HEK293 (cell line): ENCODE measurements around the gene RNF138.

Experiments used
- IKZF3 ChIP-seq: fragments of 450-650 bp; IDR thresholded peaks from 2 replicates; pipeline ENCODE4 v1.5.0; 2018; ENCODE audit warnings: missing biosample characterization, mild to moderate bottlenecking, missing genetic modification characterization, moderate library complexity
- REST ChIP-seq: fragments of 450-650 bp; formaldehyde crosslinking; IDR thresholded peaks from 2 replicates; pipeline ENCODE4 v1.5.1; 2016; ENCODE audit warnings: missing biosample characterization, missing genetic modification characterization
- ZBTB44 ChIP-seq: fragments of 450-650 bp; IDR thresholded peaks from 2 replicates; pipeline ENCODE4 v1.5.1; 2018; ENCODE audit warnings: missing biosample characterization, mild to moderate bottlenecking, missing genetic modification characterization
- ZNF660 ChIP-seq: fragments of 450-650 bp; IDR thresholded peaks from 2 replicates; pipeline ENCODE4 v1.5.1; 2018; ENCODE audit warnings: missing biosample characterization, mild to moderate bottlenecking, missing genetic modification characterization
- TF ChIP-seq, protein P1 (sequence below): fragments of 450-650 bp; formaldehyde crosslinking; IDR thresholded peaks from 2 replicates; pipeline ENCODE4 v1.5.1; 2016; ENCODE audit warnings: missing biosample characterization, missing genetic modification characterization
- TF ChIP-seq, protein P2 (sequence below): sonication (generic); formaldehyde crosslinking; IDR thresholded peaks from 2 replicates; pipeline ENCODE4 v1.8.1; 2022; ENCODE audit warnings: mild to moderate bottlenecking, moderate library complexity, missing genetic modification reagents
- TF ChIP-seq, protein P3 (sequence below): fragments of 450-650 bp; formaldehyde crosslinking; IDR thresholded peaks from 2 replicates; pipeline ENCODE4 v1.5.1; 2016; ENCODE audit warnings: missing biosample characterization, missing genetic modification characterization

GRCh38 chr18:32111706-32112105 is 20.0 kb downstream of the RNF138 start:
- no peak for TF ChIP-seq REST (tag by site-specific recombination)
- TF ChIP-seq, protein P1, sequence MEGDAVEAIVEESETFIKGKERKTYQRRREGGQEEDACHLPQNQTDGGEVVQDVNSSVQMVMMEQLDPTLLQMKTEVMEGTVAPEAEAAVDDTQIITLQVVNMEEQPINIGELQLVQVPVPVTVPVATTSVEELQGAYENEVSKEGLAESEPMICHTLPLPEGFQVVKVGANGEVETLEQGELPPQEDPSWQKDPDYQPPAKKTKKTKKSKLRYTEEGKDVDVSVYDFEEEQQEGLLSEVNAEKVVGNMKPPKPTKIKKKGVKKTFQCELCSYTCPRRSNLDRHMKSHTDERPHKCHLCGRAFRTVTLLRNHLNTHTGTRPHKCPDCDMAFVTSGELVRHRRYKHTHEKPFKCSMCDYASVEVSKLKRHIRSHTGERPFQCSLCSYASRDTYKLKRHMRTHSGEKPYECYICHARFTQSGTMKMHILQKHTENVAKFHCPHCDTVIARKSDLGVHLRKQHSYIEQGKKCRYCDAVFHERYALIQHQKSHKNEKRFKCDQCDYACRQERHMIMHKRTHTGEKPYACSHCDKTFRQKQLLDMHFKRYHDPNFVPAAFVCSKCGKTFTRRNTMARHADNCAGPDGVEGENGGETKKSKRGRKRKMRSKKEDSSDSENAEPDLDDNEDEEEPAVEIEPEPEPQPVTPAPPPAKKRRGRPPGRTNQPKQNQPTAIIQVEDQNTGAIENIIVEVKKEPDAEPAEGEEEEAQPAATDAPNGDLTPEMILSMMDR (tag by site-specific recombination): no peak
- no peak for TF ChIP-seq ZNF660 (tag by site-specific recombination)
- TF ChIP-seq ZBTB44 (tag by site-specific recombination): no peak
- TF ChIP-seq, protein P2, sequence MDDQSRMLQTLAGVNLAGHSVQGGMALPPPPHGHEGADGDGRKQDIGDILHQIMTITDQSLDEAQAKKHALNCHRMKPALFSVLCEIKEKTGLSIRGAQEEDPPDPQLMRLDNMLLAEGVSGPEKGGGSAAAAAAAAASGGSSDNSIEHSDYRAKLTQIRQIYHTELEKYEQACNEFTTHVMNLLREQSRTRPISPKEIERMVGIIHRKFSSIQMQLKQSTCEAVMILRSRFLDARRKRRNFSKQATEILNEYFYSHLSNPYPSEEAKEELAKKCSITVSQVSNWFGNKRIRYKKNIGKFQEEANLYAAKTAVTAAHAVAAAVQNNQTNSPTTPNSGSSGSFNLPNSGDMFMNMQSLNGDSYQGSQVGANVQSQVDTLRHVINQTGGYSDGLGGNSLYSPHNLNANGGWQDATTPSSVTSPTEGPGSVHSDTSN (CRISPR knock-in tag): no peak
- TF ChIP-seq, protein P3, sequence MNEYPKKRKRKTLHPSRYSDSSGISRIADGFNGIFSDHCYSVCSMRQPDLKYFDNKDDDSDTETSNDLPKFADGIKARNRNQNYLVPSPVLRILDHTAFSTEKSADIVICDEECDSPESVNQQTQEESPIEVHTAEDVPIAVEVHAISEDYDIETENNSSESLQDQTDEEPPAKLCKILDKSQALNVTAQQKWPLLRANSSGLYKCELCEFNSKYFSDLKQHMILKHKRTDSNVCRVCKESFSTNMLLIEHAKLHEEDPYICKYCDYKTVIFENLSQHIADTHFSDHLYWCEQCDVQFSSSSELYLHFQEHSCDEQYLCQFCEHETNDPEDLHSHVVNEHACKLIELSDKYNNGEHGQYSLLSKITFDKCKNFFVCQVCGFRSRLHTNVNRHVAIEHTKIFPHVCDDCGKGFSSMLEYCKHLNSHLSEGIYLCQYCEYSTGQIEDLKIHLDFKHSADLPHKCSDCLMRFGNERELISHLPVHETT (tag by site-specific recombination): no peak
- TF ChIP-seq IKZF3: no peak
